ENCODE results near the gene ERN2.
"Not testable (repeated sequence)": the region's sequence is repeated elsewhere in the genome, so short reads cannot be mapped to it uniquely, and the experiment has no call there.

ERN2 gene

DNA sequence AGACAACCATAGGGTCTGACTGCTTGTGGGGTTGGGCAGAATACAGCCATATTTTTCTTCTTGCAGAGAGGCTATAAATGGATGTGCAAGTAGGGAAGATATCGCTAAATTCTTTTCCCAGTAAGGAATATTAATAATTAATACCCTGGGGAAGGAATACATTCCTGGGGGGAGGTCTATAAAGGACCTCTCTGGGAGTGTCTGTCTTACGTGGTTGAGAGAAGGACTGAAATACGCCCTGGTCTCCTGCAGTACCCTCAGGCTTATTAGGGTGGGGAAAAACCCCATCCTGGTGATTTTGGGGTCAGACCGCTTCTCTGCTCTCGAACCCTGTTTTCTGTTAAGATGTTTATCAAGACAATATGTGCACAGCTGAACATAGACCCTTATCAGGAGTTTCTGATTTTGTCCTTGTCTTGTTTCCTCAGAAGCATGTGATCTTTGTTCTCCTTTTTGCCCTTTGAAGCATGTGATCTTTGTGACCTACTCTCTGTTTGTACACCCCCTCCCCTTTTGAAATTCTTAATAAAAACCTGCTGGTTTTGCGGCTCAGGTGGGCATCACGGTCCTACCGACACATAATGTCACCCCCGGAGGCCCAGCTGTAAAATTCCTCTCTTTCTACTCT is 9.7 kb upstream of the ERN2 start:
- not testable (repeated sequence) for DNase-seq (ENCODE audit: low read depth in 3 of 3, low spot score in 1 of 3)

DNA sequence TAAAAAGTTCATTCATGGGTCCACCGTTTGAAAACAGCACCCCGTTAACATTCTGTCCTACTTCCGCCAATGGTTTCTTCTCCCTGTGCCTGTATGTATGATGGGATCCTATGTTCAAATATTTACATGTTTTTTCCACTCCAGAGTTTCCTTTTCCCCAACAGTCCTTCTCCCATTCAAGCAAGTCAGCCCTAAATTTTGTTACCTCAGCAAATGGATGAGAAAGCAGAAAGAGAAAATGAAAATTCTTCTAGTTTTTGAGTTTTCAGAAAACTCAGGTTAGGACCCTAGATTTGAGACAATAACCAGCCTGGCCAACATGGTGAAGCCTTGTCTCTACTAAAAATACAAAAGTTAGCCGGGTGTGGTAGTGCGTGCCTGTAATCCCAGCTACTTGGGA is 3.5 kb upstream of the ERN2 start:
- no peak for DNase-seq (ENCODE audit: low read depth in 3 of 3, low spot score in 1 of 3)

DNA sequence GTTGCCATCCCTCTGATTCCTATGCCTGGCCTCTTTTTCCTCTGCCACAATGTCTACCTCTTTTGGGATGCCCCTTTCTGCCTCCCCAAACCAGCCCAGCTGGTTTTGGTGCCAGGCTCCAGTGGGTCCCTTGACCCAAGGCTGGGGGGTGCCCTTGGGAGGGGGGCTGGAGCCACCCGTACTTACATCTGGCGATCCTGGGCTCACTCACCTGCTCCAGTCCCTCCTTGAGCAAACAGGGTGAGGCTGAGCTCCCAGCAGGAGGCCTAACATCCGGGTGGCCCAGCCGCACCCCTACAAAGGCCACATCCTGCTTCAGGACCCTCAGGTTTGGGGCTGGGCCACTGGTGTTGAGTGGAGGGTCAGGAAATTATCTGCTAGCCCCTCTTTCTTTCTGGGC is 1.2 kb downstream of the ERN2 start:
- no peak for DNase-seq (ENCODE audit: low read depth in 3 of 3, low spot score in 1 of 3)

DNA sequence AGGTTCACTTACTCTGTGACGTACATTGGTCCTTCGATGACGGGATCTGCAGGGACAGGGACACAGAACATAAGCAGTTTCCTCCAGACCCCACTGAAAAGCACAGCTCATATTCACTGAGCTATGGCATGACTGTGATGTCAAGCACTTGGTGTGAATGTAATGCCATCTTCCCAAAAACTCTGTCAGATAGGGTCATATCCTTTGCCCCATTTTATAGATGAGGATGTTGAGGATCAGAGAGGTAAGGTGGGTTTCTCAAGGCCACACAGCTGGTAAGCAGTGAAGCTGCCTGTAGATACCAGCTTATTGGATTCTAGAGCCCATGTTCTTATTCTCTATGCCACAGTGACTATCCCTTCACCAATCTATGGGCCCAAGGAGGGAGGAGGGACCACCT is 2.5 kb downstream of the ERN2 start:
- DNase-seq (ENCODE audit: low read depth in 3 of 3, low spot score in 1 of 3), result no peak

DNA sequence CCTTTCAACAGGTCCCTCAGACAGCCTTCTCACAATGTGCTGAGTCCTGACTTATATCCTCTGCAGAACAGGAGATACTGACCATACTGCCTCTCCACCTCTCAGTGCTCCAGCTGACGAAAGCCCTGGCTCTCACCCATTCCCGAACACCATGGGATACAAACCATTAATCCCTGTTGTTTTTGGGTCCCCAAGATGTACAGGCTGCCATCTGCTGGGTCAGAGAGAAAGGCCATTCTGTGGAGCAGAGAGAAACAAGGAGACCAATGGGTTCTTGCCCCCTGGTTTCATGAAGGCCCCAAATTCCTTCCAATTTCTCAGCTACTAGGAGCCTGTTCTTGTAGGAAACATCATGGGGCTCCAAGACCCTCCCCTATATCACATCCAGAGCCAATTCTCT is 3.0 kb downstream of the ERN2 start:
- no peak for DNase-seq (ENCODE audit: low read depth in 3 of 3, low spot score in 1 of 3)

DNA sequence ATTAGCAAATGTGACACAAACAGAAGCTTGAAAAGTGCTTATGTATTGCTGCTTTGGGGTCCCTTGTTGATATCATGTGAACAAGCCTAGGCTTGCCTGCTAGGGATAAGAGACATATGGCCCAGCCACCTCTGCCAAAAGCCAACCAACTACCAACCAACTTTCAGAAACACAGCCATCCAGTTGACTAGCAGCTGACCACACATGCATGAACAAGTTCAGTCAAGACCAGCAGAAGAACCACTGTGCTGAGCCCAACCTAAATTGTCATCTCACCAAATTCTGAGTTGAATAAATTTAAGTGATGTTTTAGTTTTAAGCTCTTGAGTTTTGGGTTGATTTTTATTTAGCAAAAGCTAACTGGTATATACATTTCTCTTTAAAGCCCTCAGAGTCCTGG is 3.5 kb downstream of the ERN2 start:
- no peak for DNase-seq (ENCODE audit: low read depth in 3 of 3, low spot score in 1 of 3)

DNA sequence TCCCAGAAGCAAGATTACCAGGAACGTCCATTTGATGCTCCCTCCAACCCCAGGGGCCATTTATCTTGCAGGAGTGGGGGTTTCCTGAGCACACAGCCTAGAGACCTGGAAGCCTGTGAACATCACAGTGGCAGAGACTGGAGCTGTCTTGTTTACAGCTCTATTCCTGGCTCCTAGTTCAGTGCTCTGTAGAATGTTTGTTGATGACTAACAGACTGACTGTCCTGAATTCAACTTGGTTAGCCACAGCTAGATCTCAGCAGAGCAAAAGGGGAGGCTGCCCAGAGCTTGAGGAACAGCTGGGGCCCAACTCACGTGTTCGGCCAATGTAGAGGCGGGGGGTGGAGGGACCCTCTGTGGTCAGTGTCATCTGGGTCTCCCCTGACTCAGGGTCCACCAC is 6.6 kb downstream of the ERN2 start:
- DNase-seq (ENCODE audit: low read depth in 3 of 3, low spot score in 1 of 3), result no peak

DNA sequence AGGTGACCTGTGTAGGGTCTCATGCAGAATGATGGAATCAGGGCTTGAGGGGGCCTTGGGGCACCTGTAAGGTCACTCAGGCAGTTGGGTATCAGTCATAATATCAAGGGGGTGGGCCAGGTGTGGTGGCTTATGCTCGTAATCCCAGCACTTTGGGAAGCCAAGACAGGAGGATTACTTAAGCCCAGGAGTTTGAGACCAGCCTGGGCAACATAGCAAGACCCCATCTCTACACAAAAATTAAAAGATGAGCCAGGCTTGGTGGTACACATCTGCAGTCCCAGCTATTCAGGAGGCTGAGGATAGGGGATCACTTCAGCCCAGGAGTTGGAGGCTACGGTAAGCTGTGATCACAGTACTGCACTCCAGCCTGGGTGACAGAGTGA is 7.5 kb downstream of the ERN2 start:
- no peak for DNase-seq (ENCODE audit: low read depth in 3 of 3, low spot score in 1 of 3)

DNA sequence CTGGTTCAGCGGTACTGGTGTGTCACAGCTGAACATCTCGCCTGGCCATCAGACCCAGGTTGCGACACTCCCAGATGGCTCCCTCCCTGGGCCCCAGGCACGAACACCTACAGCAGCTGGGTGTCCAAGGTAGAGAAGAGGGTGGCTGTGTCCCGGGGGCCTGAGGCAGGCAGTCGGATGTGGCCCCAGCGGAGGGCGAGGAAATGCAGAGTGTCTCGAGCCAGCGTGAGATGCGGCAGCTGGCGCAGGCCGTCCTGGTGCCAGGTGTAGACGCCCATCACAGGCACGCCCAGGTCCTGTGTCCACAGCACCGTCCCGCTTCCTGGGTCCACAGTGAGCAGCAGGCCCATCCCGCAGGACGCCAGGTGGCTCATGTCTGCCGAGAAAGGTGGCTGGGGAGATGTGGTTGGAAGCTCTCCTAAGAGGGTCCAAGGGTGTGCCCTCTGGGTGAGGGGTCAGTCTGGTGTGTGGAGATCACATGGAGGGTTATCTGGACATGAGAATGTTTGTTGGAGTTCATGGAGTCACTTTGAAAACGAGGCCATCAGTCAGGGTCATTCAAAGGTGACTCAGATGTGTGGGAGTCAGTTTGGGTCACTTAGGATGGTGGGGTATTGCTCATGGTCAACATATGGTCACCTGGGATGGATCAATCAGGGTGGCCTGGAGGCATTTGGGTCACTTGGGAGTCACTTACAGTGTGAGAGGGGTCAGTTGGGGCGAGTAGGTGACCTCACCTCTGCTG is 8.1 kb downstream of the ERN2 start:
- DNase-seq (ENCODE audit: low read depth in 3 of 3, low spot score in 1 of 3), result no peak

DNA sequence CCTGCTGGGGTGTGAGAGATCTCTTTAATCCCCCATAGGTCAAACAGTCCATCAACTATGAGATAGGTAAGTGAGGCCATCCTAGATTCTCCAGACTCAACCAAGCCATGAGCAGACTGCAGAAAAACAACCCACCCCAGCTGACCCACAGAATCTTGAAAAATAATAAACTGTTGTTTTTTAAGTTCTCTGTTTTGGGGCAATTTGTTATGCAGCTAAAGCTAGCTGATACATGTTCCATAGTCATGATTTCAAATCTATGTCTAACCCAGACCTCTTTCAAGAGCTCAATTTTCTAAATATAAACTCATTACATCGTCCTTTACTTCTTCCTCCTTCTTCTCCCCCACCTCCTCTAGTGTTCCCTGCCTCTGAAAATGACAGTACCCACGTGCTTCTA is 10.1 kb downstream of the ERN2 start:
- DNase-seq (ENCODE audit: low read depth in 3 of 3, low spot score in 1 of 3), result no peak

DNA sequence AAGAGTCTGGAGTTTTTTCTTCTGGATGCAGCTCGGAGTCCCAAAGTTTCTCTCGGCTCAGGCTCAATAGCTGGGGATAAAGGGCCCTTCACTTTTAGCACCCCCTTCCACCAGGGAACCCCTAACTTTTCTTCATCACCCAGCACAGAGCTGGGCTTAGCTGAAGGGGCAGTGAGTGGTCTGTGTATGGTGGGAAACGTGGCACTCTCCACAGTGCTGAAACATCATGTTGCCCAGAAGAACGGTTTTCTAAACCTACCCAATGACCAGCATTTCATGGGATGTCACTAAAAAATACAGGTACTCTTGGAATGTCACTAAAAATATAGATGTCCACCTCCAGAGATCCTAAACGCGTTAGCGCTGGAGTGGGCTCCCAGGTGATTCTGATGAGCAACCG is 12.0 kb downstream of the ERN2 start:
- DNase-seq (ENCODE audit: low read depth in 3 of 3, low spot score in 1 of 3), result no peak

DNA sequence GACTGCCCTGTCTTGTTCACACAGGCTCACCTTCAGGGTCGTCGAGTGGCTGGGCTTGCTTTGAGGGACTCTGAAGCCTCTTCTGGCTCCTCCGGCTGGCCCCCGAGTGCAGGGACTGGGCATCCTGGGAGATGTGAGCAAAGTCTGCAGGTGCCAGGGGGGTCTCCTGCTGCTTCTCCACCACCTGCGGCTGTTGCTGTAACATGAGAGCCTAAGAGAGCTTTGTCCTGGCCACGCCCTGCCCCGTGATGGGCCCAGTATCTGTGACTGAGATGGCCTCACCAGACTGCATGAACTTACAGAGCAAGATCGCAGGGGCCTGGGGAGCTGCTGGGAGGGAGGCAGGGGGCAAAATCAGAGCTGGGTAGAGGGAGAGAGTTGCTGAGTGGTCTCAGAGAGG is 12.5 kb downstream of the ERN2 start:
- no peak for DNase-seq (ENCODE audit: low read depth in 3 of 3, low spot score in 1 of 3)

DNA sequence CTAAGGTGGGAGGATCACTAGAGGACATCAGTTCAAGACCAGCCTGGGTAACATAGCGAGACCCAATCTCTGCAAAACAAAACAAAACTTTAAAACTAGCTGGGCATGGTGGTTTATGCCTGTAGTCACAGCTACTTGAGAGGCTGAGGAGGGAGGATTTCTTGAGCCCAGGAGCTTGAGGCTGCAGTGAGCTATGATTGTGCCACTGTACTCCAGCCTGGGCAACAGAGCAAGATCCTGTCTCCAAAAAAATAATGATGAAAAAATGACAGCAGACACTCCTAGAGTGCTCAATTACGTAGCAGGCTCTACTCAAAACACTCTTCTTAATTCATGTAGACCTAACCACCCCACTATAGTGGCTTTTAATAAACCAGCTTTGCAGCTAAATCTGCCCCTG is 12.9 kb downstream of the ERN2 start:
- no peak for DNase-seq (ENCODE audit: low read depth in 3 of 3, low spot score in 1 of 3)

DNA sequence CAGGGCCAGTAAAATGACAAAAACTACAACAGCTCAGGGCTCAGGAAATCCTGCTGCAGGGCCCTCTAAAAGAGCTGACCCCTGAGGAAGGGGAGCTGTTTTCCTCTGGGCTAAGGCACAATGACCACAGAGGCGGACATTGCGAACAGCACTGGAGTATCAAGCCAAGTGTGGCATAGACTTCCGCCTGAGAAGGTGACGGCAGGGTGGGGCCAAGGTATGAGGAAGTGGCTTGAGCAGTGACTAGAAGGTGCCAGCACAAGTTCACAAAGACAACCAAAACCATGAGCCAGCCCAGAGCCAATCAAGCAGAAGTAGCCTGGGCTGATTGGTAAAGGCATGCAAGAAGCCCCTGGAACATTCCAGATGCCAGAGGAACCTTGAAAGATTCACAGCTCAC is 13.9 kb downstream of the ERN2 start:
- DNase-seq (ENCODE audit: low read depth in 3 of 3, low spot score in 1 of 3), result no peak

DNA sequence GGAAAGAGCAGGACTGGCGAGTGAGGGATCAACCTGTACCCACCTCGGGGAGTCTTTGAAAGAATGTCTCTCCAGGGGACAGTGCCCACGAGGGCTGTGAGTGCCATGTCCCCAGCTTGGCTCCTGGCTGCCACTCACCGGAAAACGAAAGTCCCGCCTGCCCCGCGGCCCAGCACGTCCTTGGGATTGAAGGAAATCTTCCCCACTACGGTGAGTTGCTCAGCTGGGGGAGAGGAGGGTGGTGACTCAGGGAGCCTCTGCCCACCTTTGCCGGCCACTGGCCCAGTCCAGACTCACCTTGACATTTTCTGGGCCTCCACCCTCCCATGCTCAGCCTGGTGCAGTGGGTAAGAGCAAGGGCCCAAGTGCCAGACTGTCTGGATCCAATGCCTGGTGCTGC is 17.3 kb downstream of the ERN2 start:
- DNase-seq (ENCODE audit: low read depth in 3 of 3, low spot score in 1 of 3), result no peak

DNA sequence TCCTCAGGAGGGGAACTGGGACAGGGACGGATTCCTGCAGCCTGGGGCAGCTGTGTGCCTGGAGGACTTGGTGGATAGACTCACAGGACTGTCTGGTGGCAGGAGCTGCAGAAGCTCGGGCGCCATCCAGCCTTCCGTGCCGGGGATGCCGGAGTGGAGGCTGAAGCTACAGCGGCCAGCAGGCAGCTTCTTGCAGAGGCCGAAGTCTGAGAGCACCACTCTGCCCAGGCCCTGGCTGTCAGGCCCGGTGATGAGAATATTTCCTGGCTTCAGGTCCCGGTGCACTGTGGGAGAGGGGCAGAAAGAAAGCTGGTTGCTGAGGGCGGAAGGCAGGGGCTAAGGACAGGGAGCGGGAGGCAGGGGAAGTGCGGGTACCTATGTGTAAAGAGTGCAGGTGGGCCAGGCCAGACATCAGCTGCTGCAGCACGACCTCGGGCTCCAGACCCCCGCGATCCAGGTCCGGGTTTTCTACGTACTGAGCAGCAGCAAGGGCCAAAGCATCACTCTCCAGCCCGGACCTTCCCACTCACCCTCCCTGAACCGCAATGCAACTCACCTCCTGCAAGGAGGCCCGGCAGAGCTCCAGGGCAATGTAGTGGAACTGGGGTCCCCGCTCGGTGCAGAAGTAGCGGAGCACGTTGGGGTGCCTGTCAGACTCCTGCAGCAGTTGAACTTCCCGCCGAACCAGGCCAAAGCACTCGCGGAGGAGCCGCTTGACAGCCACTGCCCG is 18.2 kb downstream of the ERN2 start:
- no peak for DNase-seq (ENCODE audit: low read depth in 3 of 3, low spot score in 1 of 3)

DNA sequence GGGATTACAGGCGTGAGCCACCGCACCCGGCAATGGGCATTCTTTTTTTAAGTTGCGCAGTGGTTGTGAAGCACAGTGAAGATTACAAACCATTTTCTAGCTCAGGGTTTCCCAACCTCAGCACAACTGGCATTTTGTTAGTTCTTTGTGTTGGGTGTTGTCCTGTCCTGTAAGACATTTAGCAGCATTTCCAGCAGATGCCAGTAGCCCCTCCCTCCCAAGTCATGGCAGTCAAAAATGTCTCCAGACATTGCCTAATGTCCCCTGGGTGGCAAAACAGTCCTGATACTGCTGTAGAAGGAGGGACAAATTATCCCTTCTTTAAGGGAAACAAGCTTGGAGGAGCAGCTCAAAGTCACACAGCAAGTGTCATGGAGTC is 18.8 kb downstream of the ERN2 start:
- DNase-seq (ENCODE audit: low read depth in 3 of 3, low spot score in 1 of 3), result no peak

DNA sequence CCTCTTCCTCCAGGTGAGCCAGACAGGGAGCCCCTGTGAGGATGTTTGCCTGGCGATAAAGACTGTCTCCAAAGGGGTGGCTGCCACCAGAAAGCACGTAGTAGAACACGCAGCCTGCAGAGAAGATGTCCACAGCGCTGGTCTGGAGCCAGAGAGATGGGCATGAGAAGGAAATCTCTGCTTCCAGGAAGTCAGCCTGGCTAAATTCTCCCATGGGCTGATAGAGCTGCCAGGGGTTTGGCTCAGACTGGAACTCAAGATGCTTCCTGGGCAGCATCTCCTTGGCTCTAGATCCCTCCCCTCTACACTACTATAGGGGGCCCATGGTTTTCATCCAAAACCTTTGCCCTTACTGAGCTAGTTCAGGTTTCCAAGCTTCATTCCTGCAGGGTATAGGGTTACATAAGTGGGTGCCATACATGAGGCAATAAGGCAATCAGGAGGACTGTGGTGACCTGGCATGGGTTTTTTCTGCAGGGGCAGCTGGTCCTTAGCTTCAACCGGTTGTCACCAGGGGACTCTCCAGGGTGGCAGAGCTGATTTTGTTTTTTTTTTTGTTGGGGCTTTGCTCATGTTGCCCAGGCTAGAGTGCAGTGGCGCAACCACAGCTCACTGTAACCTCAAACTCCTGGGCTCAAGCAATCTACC is 20.7 kb downstream of the ERN2 start:
- DNase-seq (ENCODE audit: low read depth in 3 of 3, low spot score in 1 of 3), result no peak

DNA sequence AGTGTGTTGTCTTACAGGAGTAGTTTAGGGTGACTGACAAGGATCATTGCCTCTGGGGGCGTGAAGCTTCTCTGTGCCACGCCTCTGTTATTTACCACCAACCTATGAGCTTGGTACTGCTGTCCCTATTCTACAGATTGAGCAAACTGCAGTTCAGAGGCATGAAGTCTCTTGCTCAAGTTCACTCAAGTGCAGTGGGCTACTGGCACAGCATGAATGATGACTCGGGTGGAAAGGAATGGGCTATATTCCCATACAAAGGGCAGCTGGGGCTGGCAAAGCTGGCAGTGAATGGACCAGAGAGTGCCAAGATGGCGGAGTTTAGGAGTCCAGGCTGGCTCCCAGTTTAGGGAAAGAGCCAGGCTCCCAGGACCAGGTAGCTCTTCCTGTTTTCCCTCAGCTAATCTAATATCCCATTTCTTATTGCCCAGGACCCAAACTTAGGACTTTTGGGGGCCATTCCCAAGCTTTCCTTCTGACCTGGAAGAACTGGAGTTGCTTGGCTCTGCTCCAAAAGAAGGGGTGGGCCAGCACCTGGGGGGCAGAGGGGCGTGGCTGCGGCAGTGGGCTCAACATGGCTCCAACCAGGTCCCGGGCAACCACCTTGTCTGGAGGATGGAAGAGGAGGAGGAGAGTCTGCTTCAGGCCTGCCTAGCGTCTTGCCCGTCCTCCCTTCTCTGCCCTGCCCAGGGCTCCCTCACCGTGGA is 21.4 kb downstream of the ERN2 start:
- DNase-seq (ENCODE audit: low read depth in 3 of 3, low spot score in 1 of 3), result no peak

DNA sequence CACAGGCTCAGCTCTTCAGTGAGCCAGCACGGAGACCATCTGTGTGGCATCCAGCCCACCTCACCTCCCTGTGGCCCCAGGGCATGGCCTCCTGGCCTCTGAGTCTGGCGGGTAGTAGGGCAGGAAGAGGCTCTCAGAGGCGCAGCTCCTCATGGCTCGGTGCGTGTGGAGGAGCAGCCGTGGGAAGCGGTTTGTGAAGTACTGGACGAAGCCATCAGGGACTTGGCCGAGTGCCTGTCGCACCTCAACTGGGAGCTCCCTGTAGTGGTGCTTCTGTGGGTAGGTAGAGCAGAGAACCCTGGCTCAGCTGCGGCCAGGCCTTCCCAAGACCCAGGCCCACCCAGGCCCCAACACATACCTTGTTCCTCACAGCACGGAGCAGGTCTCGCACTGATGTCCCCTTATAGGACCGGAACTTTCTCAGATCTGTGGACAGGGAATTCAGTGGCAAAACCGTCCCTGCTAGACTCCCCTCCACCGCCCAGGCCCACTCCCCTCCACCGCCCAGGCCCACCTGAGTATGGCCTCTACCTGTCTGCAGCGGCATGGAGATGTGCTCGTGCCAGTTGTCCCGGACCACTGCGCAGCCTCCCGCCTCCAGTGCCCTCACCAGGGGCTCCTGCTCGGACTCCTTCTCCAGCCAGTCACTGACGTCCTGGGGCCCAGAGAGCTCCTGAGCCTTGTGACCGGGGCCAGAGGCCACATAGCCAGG is 22.1 kb downstream of the ERN2 start:
- DNase-seq (ENCODE audit: low read depth in 3 of 3, low spot score in 1 of 3), result no peak
